Kidney glomerular epithelial cell (primary cell): ENCODE results near the gene WDR93.

ENCODE experiments used
- DNase-seq: peaks from one replicate; lab custom pipeline; 2025; lab: John Stamatoyannopoulos, UW

Gene WDR93

GRCh38 chr15:89792106-89792805 lies 101.6 kb downstream of the WDR93 start:
- no peak for DNase-seq
